H1 (cell line): ENCODE measurements around the gene UBE2M. TPM values are rescaled to one million over a fixed set of nuclear protein-coding genes. Genes with fewer than 3 reads are reported as not detected.

Experiments
- ASH2L ChIP-seq: fragments of 200-600, 300-600 bp; sonication (generic); IDR thresholded peaks from one replicate; pipeline ENCODE4 v1.7.1; 2017; ENCODE audit warnings: low read length
- ATF3 ChIP-seq: IDR thresholded peaks from 2 replicates; pipeline ENCODE4 v1.6.1; 2011; ENCODE audit warnings: low read depth, mild to moderate bottlenecking, low read length; ENCODE audit not compliant: insufficient read depth
- HDAC6 ChIP-seq: IDR thresholded peaks from one replicate; pipeline ENCODE4 v1.7.1; 2012; ENCODE audit warnings: low read depth, mild to moderate bottlenecking, inconsistent platforms, low read length, moderate library complexity
- NRF1 ChIP-seq: IDR thresholded peaks from 2 replicates; pipeline ENCODE4 v1.6.1; 2011; ENCODE audit warnings: mild to moderate bottlenecking, low read depth, low read length, improper control_type of control experiment
- RBBP5 ChIP-seq: IDR thresholded peaks from 2 replicates; pipeline ENCODE4 v1.7.1; 2012; ENCODE audit warnings: low read depth, mild to moderate bottlenecking, inconsistent platforms, low read length, moderate library complexity, borderline replicate concordance
- SAP30 ChIP-seq: fragments of 300-600 bp; sonication (generic); IDR thresholded peaks from 2 replicates; pipeline ENCODE4 v1.7.1; 2012; ENCODE audit warnings: low read length, moderate library complexity, mild to moderate bottlenecking, inconsistent platforms; ENCODE audit not compliant: insufficient read depth, insufficient replicate concordance
- SIN3A ChIP-seq, 2 experiments: IDR thresholded peaks in 1 of 2; conservative IDR thresholded peaks in 1 of 2; 2 replicates each; pipeline ENCODE4 v1.6.1; 2011 to 2012; ENCODE audit warnings: low read length in 2 of 2, improper control_type of control experiment in 1 of 2, low read depth in 1 of 2, mild to moderate bottlenecking in 1 of 2
- SP2 ChIP-seq: IDR thresholded peaks from 2 replicates; pipeline ENCODE4 v1.6.1; 2012; ENCODE audit warnings: mild to moderate bottlenecking, low read length, inconsistent platforms
- polyA plus RNA-seq, 7 experiments: library from polyadenylated mRNA; depleted of rRNA in 3 of 7; stranded (reverse) in 5 of 7; unstranded in 2 of 7; fragments of >200 nt in 5 of 7; fragments of 200-250 nt in 2 of 7; gene quantifications; 1 replicate in 5 of 7; 2 replicates in 1 of 7; 4 replicates in 1 of 7; pipeline versions ENCODE4 v1.2.1 to v1.2.3, GENCODE V29; 2011 to 2013; ENCODE audit warnings: missing spikeins in 2 of 7, mixed read lengths in 2 of 7
- total RNA-seq: library from RNA; stranded (reverse); fragmentation: NEBNext Ultra II Directional; extraction: Animal tissue kit (Norgen Biotek cat#: 25700); gene quantifications from 2 replicates; pipeline ENCODE4 v1.2.1, GENCODE V29; 2021

Gene UBE2M
- total and polyA plus RNA-seq, 2 of the 8 experiments (the other 6 are each of a cell fraction or from before 2014, with no cell fraction given): 93.8 to 114 TPM

DNA sequence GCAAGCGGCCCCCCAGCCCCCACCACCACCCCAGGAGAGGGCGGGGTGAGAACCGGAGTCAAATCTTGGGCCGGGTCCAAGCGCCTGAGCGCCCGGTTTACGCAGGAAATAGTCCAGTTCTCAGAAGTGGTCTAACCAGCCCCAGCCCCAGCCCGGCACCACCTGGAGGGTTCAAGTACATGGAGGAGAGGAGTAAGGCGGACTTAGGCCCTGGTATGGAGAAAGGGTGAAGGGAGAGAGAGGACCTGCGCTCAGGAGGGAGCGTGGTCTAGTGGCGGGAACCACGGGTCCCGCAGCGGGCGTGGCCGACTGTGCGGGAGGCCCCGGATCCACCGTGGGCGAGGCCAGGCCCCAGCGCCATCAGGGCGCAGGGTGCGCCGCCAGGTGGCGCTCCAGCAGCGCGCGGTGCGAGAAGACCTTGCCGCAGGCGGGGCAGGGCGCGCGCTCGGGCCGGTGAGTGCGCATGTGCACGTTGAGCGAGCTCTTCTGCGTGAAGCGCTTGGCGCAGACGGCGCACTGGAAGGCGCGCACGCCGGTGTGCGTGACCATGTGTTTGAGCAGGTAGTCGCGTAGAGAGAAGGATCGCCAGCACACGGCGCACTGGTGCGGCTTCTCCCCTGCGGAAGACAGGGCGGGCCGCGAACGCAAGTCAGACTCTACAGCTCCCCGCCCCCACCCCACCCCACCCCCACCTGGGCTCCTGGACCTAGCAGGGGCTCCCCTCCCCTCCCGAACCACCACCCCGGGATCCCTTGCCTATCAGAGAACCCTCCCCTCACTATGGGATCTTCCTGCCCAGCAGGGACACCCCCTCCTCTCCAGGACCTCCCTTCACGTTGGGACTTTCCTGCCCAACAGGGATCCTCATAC lies 44.5 kb downstream of the UBE2M start (continued):
- TF ChIP-seq ATF3: no peak
- TF ChIP-seq SP2: no peak
- TF ChIP-seq SAP30: no peak
- TF ChIP-seq RBBP5: no peak
- no peak for TF ChIP-seq HDAC6
- TF ChIP-seq NRF1: peak; percentile 71
- TF ChIP-seq SIN3A (conservative IDR thresholded peaks at IDR 0.05 in 1 of 2, IDR thresholded peaks at IDR 0.05 in 1 of 2; ENCODE audit: low read depth in 1 of 2, low read length in 2 of 2): peak in 1 of 2 experiments; percentile 35; a peak in 1 of 4 replicates
- peak; percentile 42 for TF ChIP-seq ASH2L
